ENCODE results near the gene DIS3L2.

Gene DIS3L2

GRCh38 chr2:232001073-232001472, 39.6 kb downstream of the DIS3L2 start:
- Histone ChIP-seq H3K27ac (ENCODE audit: poor library complexity, severe bottlenecking) (no peak overlapping the region), H3K4me1 (ENCODE audit: insufficient read depth, poor library complexity, severe bottlenecking) (no peaks in the 10 kb centered on the region), H3K27me3 (ENCODE audit: insufficient read depth, poor library complexity, severe bottlenecking) (no peaks in the 10 kb centered on the region), H3K9me3 (ENCODE audit: severe bottlenecking) (no peaks in the 10 kb centered on the region), H3K4me3 (ENCODE audit: severe bottlenecking) (no peak overlapping the region), H3K36me3 (ENCODE audit: low read depth) (no peaks in the 10 kb centered on the region)
- ATAC-seq (ENCODE audit: low read depth) (no peak), DNase-seq (ENCODE audit: low spot score) (no peak)
- TF ChIP-seq, protein P1, sequence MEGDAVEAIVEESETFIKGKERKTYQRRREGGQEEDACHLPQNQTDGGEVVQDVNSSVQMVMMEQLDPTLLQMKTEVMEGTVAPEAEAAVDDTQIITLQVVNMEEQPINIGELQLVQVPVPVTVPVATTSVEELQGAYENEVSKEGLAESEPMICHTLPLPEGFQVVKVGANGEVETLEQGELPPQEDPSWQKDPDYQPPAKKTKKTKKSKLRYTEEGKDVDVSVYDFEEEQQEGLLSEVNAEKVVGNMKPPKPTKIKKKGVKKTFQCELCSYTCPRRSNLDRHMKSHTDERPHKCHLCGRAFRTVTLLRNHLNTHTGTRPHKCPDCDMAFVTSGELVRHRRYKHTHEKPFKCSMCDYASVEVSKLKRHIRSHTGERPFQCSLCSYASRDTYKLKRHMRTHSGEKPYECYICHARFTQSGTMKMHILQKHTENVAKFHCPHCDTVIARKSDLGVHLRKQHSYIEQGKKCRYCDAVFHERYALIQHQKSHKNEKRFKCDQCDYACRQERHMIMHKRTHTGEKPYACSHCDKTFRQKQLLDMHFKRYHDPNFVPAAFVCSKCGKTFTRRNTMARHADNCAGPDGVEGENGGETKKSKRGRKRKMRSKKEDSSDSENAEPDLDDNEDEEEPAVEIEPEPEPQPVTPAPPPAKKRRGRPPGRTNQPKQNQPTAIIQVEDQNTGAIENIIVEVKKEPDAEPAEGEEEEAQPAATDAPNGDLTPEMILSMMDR (IDR thresholded peaks at IDR 0.05; ENCODE audit: poor library complexity, severe bottlenecking), result no peak

GRCh38 chr2:232006253-232006652, 44.7 kb downstream of the DIS3L2 start:
- H3K27me3 ChIP-seq (ENCODE audit: insufficient read depth, poor library complexity, severe bottlenecking), result no peaks in the 10 kb centered on the region
- TF ChIP-seq, protein P1 (IDR thresholded peaks at IDR 0.05; ENCODE audit: poor library complexity, severe bottlenecking), result no peak
- H3K27ac ChIP-seq (ENCODE audit: poor library complexity, severe bottlenecking), result no peak overlapping the region
- ATAC-seq (ENCODE audit: low read depth) (no peak), DNase-seq (ENCODE audit: low spot score) (no peak)
- no peaks in the 10 kb centered on the region for H3K9me3 ChIP-seq (ENCODE audit: severe bottlenecking)
- H3K4me1 ChIP-seq (ENCODE audit: insufficient read depth, poor library complexity, severe bottlenecking), result no peaks in the 10 kb centered on the region
- no peak overlapping the region for H3K4me3 ChIP-seq (ENCODE audit: severe bottlenecking)
- H3K36me3 ChIP-seq (ENCODE audit: low read depth), result 0 out of 2 replicates have a peak, but pooled peaks cover 3% of the 10 kb centered on the region

DNA sequence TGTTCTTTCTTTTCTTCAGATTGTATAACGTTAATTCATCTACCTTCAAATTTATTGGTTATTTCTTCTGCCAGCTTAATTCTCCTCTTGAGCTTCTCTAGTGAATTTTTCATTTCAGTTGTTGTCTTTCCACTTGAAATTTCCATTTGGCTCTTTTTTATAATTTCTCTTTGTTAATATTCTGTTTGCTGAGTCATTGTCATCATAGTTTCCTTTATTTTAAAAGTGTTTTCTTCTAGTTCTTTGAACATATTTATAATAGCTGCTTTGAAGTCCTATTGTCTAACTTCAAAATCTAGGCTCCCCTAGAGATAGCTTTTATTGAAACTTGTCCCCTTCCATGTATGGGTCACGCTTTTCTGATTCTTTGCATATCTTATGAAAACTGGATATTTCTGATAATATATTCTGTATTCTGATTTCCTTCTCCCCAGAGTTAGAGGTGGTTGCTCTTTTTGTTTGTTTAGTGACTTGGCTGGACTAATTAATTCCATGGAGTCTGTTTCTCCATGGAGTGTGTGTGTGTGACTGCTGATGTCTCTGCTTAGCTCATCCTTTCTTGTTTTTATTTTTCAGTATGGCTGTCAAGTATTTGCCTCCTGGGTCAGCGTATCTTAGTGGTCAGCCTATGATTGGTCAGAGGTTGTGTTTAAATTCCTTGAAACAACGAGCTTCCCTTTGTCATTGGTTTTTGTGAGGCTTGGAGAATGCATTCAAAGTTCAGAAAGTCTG, 47.6 kb downstream of the DIS3L2 start:
- Histone ChIP-seq H3K36me3 (ENCODE audit: low read depth) (0 out of 2 replicates have a peak, but pooled peaks cover 3% of the 10 kb centered on the region), H3K27ac (ENCODE audit: poor library complexity, severe bottlenecking) (no peak overlapping the region), H3K4me3 (ENCODE audit: severe bottlenecking) (no peak overlapping the region), H3K9me3 (ENCODE audit: severe bottlenecking) (no peaks in the 10 kb centered on the region), H3K27me3 (ENCODE audit: insufficient read depth, poor library complexity, severe bottlenecking) (no peaks in the 10 kb centered on the region), H3K4me1 (ENCODE audit: insufficient read depth, poor library complexity, severe bottlenecking) (peaks cover 10% of the 10 kb centered on the region)
- no peak for DNase-seq (ENCODE audit: low spot score)
- no peak for ATAC-seq (ENCODE audit: low read depth)
- TF ChIP-seq, protein P1 (IDR thresholded peaks at IDR 0.05; ENCODE audit: poor library complexity, severe bottlenecking), result no peak

DNA sequence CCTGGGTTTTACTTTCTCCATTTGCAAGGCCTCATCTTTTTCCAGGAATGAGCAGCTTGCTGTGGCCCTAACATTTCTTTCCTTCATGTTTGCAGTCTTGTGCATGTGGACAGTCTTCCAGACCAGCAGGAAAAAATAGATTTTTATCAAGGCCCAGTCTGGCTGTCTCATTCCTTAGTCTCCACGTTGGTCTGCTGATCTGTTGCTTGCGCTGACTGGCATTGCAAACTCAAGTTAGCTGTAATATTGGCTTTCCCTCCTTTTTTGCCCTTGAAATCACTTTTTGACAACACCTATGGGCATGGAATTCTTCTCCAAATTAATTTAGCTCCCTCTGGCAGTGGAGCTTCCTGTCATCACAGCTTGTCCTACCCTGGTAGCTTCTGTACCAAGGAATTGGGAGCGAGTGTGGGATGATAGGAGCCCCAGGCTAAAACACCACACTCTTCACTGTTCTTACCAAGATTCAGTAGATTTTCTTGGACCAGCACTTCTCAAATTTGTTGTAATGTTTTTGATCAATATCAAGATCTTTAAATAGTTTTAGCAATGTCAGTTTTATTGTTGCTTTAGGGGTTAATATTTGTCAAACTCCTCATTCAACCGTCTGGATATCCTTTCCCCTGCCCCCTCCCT, 48.2 kb downstream of the DIS3L2 start:
- DNase-seq (ENCODE audit: low spot score) (no peak), ATAC-seq (ENCODE audit: low read depth) (no peak)
- TF ChIP-seq, protein P1 (IDR thresholded peaks at IDR 0.05; ENCODE audit: poor library complexity, severe bottlenecking), result no peak
- Histone ChIP-seq H3K4me1 (ENCODE audit: insufficient read depth, poor library complexity, severe bottlenecking) (peaks cover 14% of the 10 kb centered on the region), H3K9me3 (ENCODE audit: severe bottlenecking) (no peaks in the 10 kb centered on the region), H3K27ac (ENCODE audit: poor library complexity, severe bottlenecking) (no peak overlapping the region), H3K27me3 (ENCODE audit: insufficient read depth, poor library complexity, severe bottlenecking) (no peaks in the 10 kb centered on the region), H3K36me3 (ENCODE audit: low read depth) (peaks cover 3% of the 10 kb centered on the region; the same call in 1 of the 2 replicates), H3K4me3 (ENCODE audit: severe bottlenecking) (no peak overlapping the region)
